Osteocyte (in vitro differentiated cells): ENCODE data around the gene ACR. TPM values are rescaled to one million over a fixed set of nuclear protein-coding genes. Genes with fewer than 3 reads are reported as not detected.

Source experiments
- DNase-seq: peaks from one replicate; pipeline ENCODE4 v3.0.0; 2021; ENCODE audit warnings: mixed read lengths; ENCODE audit not compliant: unreplicated experiment; ENCODE audit errors: extremely low spot score
- H3K27ac Mint-ChIP-seq: one replicate; pipeline ENCODE4 v1.8.0; 2021; ENCODE audit warnings: mild to moderate bottlenecking, mixed read lengths; ENCODE audit not compliant: unreplicated experiment
- H3K27me3 Mint-ChIP-seq: one replicate; pipeline ENCODE4 v1.8.0; 2021; ENCODE audit warnings: mixed read lengths; ENCODE audit not compliant: unreplicated experiment
- H3K36me3 Mint-ChIP-seq: one replicate; pipeline ENCODE4 v1.8.0; 2021; ENCODE audit warnings: mixed read lengths; ENCODE audit not compliant: unreplicated experiment
- H3K4me1 Mint-ChIP-seq: one replicate; pipeline ENCODE4 v1.8.0; 2021; ENCODE audit warnings: mixed read lengths; ENCODE audit not compliant: unreplicated experiment
- H3K4me3 Mint-ChIP-seq: one replicate; pipeline ENCODE4 v1.8.0; 2021; ENCODE audit warnings: mild to moderate bottlenecking, moderate library complexity, mixed read lengths; ENCODE audit not compliant: unreplicated experiment
- H3K9me3 Mint-ChIP-seq: one replicate; pipeline ENCODE4 v1.8.0; 2021; ENCODE audit warnings: mixed read lengths; ENCODE audit not compliant: unreplicated experiment
- total RNA-seq: library from RNA; stranded (reverse); gene quantifications from 2 replicates; pipeline ENCODE4 v1.2.1, GENCODE V29; 2021
- TF ChIP-seq, protein P1 (sequence below): fragments of 200-600 bp; sonication (generic); IDR thresholded peaks from 2 replicates; pipeline ENCODE4 v1.5.0; 2021; ENCODE audit warnings: antibody characterized with exemption, mild to moderate bottlenecking, moderate library complexity

The ACR gene
- total RNA-seq, 1 donor from 2014 or later: not detected

- TF ChIP-seq, protein P1, sequence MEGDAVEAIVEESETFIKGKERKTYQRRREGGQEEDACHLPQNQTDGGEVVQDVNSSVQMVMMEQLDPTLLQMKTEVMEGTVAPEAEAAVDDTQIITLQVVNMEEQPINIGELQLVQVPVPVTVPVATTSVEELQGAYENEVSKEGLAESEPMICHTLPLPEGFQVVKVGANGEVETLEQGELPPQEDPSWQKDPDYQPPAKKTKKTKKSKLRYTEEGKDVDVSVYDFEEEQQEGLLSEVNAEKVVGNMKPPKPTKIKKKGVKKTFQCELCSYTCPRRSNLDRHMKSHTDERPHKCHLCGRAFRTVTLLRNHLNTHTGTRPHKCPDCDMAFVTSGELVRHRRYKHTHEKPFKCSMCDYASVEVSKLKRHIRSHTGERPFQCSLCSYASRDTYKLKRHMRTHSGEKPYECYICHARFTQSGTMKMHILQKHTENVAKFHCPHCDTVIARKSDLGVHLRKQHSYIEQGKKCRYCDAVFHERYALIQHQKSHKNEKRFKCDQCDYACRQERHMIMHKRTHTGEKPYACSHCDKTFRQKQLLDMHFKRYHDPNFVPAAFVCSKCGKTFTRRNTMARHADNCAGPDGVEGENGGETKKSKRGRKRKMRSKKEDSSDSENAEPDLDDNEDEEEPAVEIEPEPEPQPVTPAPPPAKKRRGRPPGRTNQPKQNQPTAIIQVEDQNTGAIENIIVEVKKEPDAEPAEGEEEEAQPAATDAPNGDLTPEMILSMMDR: no peak
- Mint-ChIP-seq H3K4me3 (no peak overlapping the region), H3K9me3 (no peaks in the 10 kb centered on the region), H3K27ac (no peak overlapping the region), H3K36me3 (no peaks in the 10 kb centered on the region), H3K27me3 (no peaks in the 10 kb centered on the region), H3K4me1 (peaks cover 16% of the 10 kb centered on the region)
- DNase-seq: no peak
These were observed 26.3 kb upstream of the ACR start for GRCh38 chr22:50711446-50712340.

- no peaks in the 10 kb centered on the region for H3K27me3 Mint-ChIP-seq
- no peaks in the 10 kb centered on the region for H3K9me3 Mint-ChIP-seq
- TF ChIP-seq, protein P1: no peak
- DNase-seq: no peak
- H3K4me1 Mint-ChIP-seq: peaks cover 16% of the 10 kb centered on the region
- no peak overlapping the region for H3K4me3 Mint-ChIP-seq
- H3K27ac Mint-ChIP-seq: no peak overlapping the region
- no peaks in the 10 kb centered on the region for H3K36me3 Mint-ChIP-seq
These were observed 25.5 kb upstream of the ACR start for GRCh38 chr22:50712341-50713007.

- no peak for DNase-seq
- no peaks in the 10 kb centered on the region for H3K27me3 Mint-ChIP-seq
- H3K4me1 Mint-ChIP-seq: peaks cover 12% of the 10 kb centered on the region
- no peaks in the 10 kb centered on the region for H3K36me3 Mint-ChIP-seq
- H3K4me3 Mint-ChIP-seq: no peak overlapping the region
- no peaks in the 10 kb centered on the region for H3K9me3 Mint-ChIP-seq
- TF ChIP-seq, protein P1: no peak
- no peak overlapping the region for H3K27ac Mint-ChIP-seq
These were observed 25.0 kb upstream of the ACR start for GRCh38 chr22:50713008-50713385.

GRCh38 chr22:50713571-50714056, 24.4 kb upstream of the ACR start:
- Mint-ChIP-seq H3K9me3 (no peaks in the 10 kb centered on the region), H3K4me3 (no peak overlapping the region), H3K4me1 (peaks cover 8% of the 10 kb centered on the region), H3K27me3 (peaks cover 6% of the 10 kb centered on the region), H3K27ac (no peak overlapping the region), H3K36me3 (no peaks in the 10 kb centered on the region)
- DNase-seq: no peak
- TF ChIP-seq, protein P1: no peak

DNA sequence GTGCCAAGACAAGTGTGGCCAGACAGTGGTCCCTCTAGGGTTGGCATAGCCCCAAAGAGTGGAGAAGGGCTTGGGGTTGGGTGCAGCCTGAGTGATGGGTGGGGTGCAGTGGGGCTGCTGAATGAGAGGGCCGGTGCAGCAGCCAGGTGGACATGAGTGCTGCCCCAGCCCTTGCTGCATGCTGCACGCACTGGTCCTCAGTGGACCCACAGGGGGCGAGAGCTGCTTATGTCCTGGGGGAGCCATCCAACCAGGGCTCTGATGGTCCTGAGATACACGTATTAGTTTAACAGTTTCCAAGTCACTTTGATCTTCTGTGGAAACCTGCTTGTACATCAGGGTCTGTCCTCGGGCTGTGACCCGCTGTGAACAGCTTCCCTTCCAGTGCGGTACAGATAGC, 23.9 kb upstream of the ACR start:
- no peak overlapping the region for H3K27ac Mint-ChIP-seq
- H3K36me3 Mint-ChIP-seq: no peaks in the 10 kb centered on the region
- TF ChIP-seq, protein P1: no peak
- peaks cover 4% of the 10 kb centered on the region for H3K4me1 Mint-ChIP-seq
- no peak for DNase-seq
- no peak overlapping the region for H3K4me3 Mint-ChIP-seq
- H3K27me3 Mint-ChIP-seq: peaks cover 8% of the 10 kb centered on the region
- H3K9me3 Mint-ChIP-seq: no peaks in the 10 kb centered on the region
